ENCODE data around the gene RUNX3.

The RUNX3 gene

GRCh38 chr1:24951810-24952412, 21.8 kb upstream of the RUNX3 start:
- H2BK12ac ChIP-seq (ENCODE audit: low read length): no peak overlapping the region
- no CpG with 5 or more reads among the region's 2 CpGs for WGBS (ENCODE audit: extremely low coverage, insufficient coverage, insufficient read length)
- no peak overlapping the region for H2BK120ac ChIP-seq (ENCODE audit: insufficient read depth, low read length, poor library complexity)
- no peaks in the 10 kb centered on the region for H3K79me1 ChIP-seq (ENCODE audit: low read length)
- no peak overlapping the region for H4K8ac ChIP-seq (ENCODE audit: low read depth, low read length)
- no peak overlapping the region for H3K27ac ChIP-seq (ENCODE audit: low read depth, low read length)
- H3K23ac ChIP-seq (ENCODE audit: low read length): no peak overlapping the region
- H3K4me2 ChIP-seq (ENCODE audit: low read length): no peak overlapping the region
- no peak overlapping the region for H3K9ac ChIP-seq (ENCODE audit: low read length)
- no peak overlapping the region for H4K91ac ChIP-seq (ENCODE audit: low read depth, low read length)
- peak in 1 of 2 donors; percentile 15 for DNase-seq
- peaks cover 11 to 13% of the 10 kb centered on the region in 2 experiments for H3K4me1 ChIP-seq (ENCODE audit: control insufficient read depth in 1 of 2, insufficient read depth in 2 of 2, low read length in 2 of 2)
- H3K27me3 ChIP-seq (ENCODE audit: insufficient read depth, low read length): no peaks in the 10 kb centered on the region
- no peak overlapping the region for H3K4me3 ChIP-seq (ENCODE audit: low read depth, low read length)
- no peak overlapping the region for H3K4ac ChIP-seq (ENCODE audit: low read depth, low read length)
- H3K18ac ChIP-seq (ENCODE audit: low read length): no peak overlapping the region
- H4K12ac ChIP-seq (ENCODE audit: low read depth, low read length): no peak overlapping the region
- no peaks in the 10 kb centered on the region for H3K79me2 ChIP-seq (ENCODE audit: control insufficient read depth, insufficient read depth, low read length, poor library complexity)
- no peak overlapping the region for H2BK5ac ChIP-seq (ENCODE audit: low read depth, low read length, poor library complexity)
- H3K9me3 ChIP-seq (ENCODE audit: insufficient read depth, low read depth, low read length): no peaks in the 10 kb centered on the region
- H2AK5ac ChIP-seq (ENCODE audit: low read length): no peak overlapping the region
- H3K36me3 ChIP-seq (ENCODE audit: control insufficient read depth in 1 of 2, insufficient read depth in 2 of 2, low read length in 2 of 2): no peaks in the 10 kb centered on the region
- no peak overlapping the region for H3K14ac ChIP-seq (ENCODE audit: low read length)
- H2AFZ ChIP-seq (ENCODE audit: insufficient read depth, low read length, poor library complexity): no peak overlapping the region

DNA sequence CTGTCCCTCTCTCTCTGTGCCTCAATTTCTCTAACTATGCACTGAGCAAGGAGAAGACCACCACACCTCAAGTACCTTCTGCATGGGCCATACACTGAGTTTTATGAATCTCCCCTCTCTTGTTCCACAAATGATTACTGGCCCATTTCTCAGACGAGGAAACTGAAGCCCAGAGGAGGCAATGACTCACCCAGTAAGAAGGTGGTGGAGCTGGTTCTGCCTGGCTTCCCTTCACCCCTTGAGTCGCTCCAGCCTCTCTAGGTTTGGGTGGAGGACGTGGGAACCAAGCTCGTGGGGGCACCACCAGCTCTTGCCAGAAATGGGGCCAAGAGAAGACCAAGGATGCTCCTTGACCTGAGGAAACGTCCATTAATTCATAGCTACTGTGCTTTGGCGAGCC, 21.3 kb upstream of the RUNX3 start:
- H4K8ac ChIP-seq (ENCODE audit: low read depth, low read length): no peak overlapping the region
- H3K18ac ChIP-seq (ENCODE audit: low read length): no peak overlapping the region
- H2BK120ac ChIP-seq (ENCODE audit: insufficient read depth, low read length, poor library complexity): no peak overlapping the region
- H3K4me2 ChIP-seq (ENCODE audit: low read length): no peak overlapping the region
- H3K27ac ChIP-seq (ENCODE audit: low read depth, low read length): no peak overlapping the region
- peak; percentile 53 to 73 for DNase-seq
- no peaks in the 10 kb centered on the region for H3K79me1 ChIP-seq (ENCODE audit: low read length)
- no peak overlapping the region for H3K9ac ChIP-seq (ENCODE audit: low read length)
- H2AFZ ChIP-seq (ENCODE audit: insufficient read depth, low read length, poor library complexity): no peak overlapping the region
- H3K9me3 ChIP-seq (ENCODE audit: insufficient read depth, low read depth, low read length): no peaks in the 10 kb centered on the region
- no peaks in the 10 kb centered on the region for H3K79me2 ChIP-seq (ENCODE audit: control insufficient read depth, insufficient read depth, low read length, poor library complexity)
- no peak overlapping the region for H3K23ac ChIP-seq (ENCODE audit: low read length)
- H3K14ac ChIP-seq (ENCODE audit: low read length): no peak overlapping the region
- H4K12ac ChIP-seq (ENCODE audit: low read depth, low read length): no peak overlapping the region
- WGBS (ENCODE audit: extremely low coverage, insufficient coverage, insufficient read length): no CpG with 5 or more reads among the region's 6 CpGs
- no peak overlapping the region for H3K4ac ChIP-seq (ENCODE audit: low read depth, low read length)
- H3K4me1 ChIP-seq (ENCODE audit: control insufficient read depth in 1 of 2, insufficient read depth in 2 of 2, low read length in 2 of 2): peaks cover 11 to 13% of the 10 kb centered on the region in 2 experiments
- H2BK12ac ChIP-seq (ENCODE audit: low read length): no peak overlapping the region
- no peak overlapping the region for H4K91ac ChIP-seq (ENCODE audit: low read depth, low read length)
- no peaks in the 10 kb centered on the region for H3K27me3 ChIP-seq (ENCODE audit: insufficient read depth, low read length)
- H2AK5ac ChIP-seq (ENCODE audit: low read length): no peak overlapping the region
- no peak overlapping the region for H2BK5ac ChIP-seq (ENCODE audit: low read depth, low read length, poor library complexity)
- H3K36me3 ChIP-seq (ENCODE audit: control insufficient read depth in 1 of 2, insufficient read depth in 2 of 2, low read length in 2 of 2): no peaks in the 10 kb centered on the region
- no peak overlapping the region for H3K4me3 ChIP-seq (ENCODE audit: low read depth, low read length)

DNA sequence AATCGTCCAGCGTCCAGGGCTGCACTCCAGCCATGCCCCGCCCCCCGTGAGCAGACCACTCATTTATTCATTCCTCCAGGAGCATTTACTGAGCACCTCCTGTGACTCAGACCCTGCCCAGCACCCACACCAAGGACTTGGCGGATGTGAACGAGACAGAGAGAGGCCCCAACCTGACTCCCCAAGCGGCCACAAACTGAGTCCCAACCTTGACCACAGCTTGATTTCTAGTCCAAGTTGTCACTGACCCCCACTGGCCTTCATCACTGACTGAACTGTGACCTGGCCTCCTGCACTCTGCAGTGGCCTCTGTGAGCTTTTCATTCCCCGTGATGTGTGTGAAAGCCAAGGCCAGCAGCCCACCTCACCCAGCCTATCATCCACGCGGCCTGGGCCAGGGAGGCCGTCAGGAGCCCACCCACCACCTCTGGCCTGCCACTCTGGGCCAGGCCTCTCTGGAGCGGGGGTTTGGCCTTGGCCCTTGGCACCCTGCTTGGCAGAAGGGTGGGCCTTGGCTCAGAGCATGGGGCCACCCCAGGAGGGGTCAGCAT, 19.3 kb upstream of the RUNX3 start:
- H3K36me3 ChIP-seq (ENCODE audit: control insufficient read depth in 1 of 2, insufficient read depth in 2 of 2, low read length in 2 of 2): no peaks in the 10 kb centered on the region
- no peak overlapping the region for H3K18ac ChIP-seq (ENCODE audit: low read length)
- no peaks in the 10 kb centered on the region for H3K79me2 ChIP-seq (ENCODE audit: control insufficient read depth, insufficient read depth, low read length, poor library complexity)
- no peak overlapping the region for H3K14ac ChIP-seq (ENCODE audit: low read length)
- no peak overlapping the region for H3K27ac ChIP-seq (ENCODE audit: low read depth, low read length)
- no peak overlapping the region for H2AK5ac ChIP-seq (ENCODE audit: low read length)
- no peak overlapping the region for H2AFZ ChIP-seq (ENCODE audit: insufficient read depth, low read length, poor library complexity)
- H3K27me3 ChIP-seq (ENCODE audit: insufficient read depth, low read length): no peaks in the 10 kb centered on the region
- no peak overlapping the region for H4K12ac ChIP-seq (ENCODE audit: low read depth, low read length)
- H3K23ac ChIP-seq (ENCODE audit: low read length): no peak overlapping the region
- no peak overlapping the region for H2BK5ac ChIP-seq (ENCODE audit: low read depth, low read length, poor library complexity)
- H3K9me3 ChIP-seq (ENCODE audit: insufficient read depth, low read depth, low read length): no peaks in the 10 kb centered on the region
- no peak overlapping the region for H2BK120ac ChIP-seq (ENCODE audit: insufficient read depth, low read length, poor library complexity)
- no peaks in the 10 kb centered on the region for H3K79me1 ChIP-seq (ENCODE audit: low read length)
- H3K4me1 ChIP-seq (ENCODE audit: control insufficient read depth in 1 of 2, insufficient read depth in 2 of 2, low read length in 2 of 2): peaks cover 0 to 5% of the 10 kb centered on the region in 2 experiments
- H4K8ac ChIP-seq (ENCODE audit: low read depth, low read length): no peak overlapping the region
- no CpG with 5 or more reads among the region's 12 CpGs for WGBS (ENCODE audit: extremely low coverage, insufficient coverage, insufficient read length)
- no peak overlapping the region for H3K9ac ChIP-seq (ENCODE audit: low read length)
- no peak overlapping the region for H2BK12ac ChIP-seq (ENCODE audit: low read length)
- no peak for DNase-seq
- no peak overlapping the region for H3K4ac ChIP-seq (ENCODE audit: low read depth, low read length)
- H4K91ac ChIP-seq (ENCODE audit: low read depth, low read length): peak overlapping the region; percentile 25
- H3K4me3 ChIP-seq (ENCODE audit: low read depth, low read length): no peak overlapping the region
- no peak overlapping the region for H3K4me2 ChIP-seq (ENCODE audit: low read length)

DNA sequence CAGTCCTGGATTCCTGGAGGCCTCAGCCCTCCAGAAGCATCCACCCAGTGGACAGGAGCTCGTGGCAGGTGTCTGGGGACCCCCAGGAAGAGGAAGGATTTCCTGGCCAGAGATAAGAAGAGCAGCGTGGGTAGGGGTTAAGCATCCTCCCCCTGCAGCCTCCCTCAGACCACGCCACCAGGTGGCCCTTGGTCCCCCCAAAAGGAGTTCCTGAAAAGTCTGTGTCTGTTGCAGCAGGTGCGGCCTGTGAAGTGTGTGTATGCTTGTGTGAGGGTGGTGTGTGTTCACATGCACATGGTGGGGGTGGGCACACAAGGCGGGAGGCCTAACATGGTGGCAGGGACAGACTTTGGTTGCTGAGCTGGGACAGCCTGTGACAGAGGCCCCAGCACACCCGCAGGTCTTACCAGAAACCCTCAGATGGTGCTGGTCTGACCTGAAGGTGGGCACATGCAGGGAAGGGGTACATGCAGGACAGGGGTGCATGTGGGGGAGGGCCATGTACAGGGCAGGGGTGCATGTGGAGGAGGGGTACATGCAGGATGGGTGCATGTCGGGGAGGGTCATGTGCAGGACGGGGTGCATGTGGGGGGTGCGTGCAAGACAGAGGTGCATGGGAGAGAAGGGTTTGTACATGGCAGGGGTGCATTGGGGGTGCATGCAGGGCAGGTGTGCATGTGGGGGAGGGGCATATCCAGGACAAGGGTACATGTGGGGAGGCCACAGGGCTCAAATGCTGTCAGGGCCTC, 18.2 kb upstream of the RUNX3 start:
- Histone ChIP-seq H3K27ac (ENCODE audit: low read depth, low read length) (no peak overlapping the region), H3K9ac (ENCODE audit: low read length) (no peak overlapping the region), H2BK5ac (ENCODE audit: low read depth, low read length, poor library complexity) (no peak overlapping the region), H2AFZ (ENCODE audit: insufficient read depth, low read length, poor library complexity) (no peak overlapping the region), H4K8ac (ENCODE audit: low read depth, low read length) (no peak overlapping the region), H3K4me2 (ENCODE audit: low read length) (no peak overlapping the region), H4K12ac (ENCODE audit: low read depth, low read length) (no peak overlapping the region), H3K4ac (ENCODE audit: low read depth, low read length) (no peak overlapping the region), H3K9me3 (ENCODE audit: insufficient read depth, low read depth, low read length) (no peaks in the 10 kb centered on the region), H3K18ac (ENCODE audit: low read length) (no peak overlapping the region), H3K4me1 (ENCODE audit: control insufficient read depth in 1 of 2, insufficient read depth in 2 of 2, low read length in 2 of 2) (peaks cover 0 to 5% of the 10 kb centered on the region in 2 experiments), H2BK120ac (ENCODE audit: insufficient read depth, low read length, poor library complexity) (no peak overlapping the region), H3K79me2 (ENCODE audit: control insufficient read depth, insufficient read depth, low read length, poor library complexity) (no peaks in the 10 kb centered on the region), H3K14ac (ENCODE audit: low read length) (no peak overlapping the region), H2BK12ac (ENCODE audit: low read length) (no peak overlapping the region), H3K79me1 (ENCODE audit: low read length) (no peaks in the 10 kb centered on the region), H3K4me3 (ENCODE audit: low read depth, low read length) (peak overlapping the region; percentile 47), H4K91ac (ENCODE audit: low read depth, low read length) (no peak overlapping the region), H3K27me3 (ENCODE audit: insufficient read depth, low read length) (no peaks in the 10 kb centered on the region), H3K23ac (ENCODE audit: low read length) (no peak overlapping the region), H3K36me3 (ENCODE audit: control insufficient read depth in 1 of 2, insufficient read depth in 2 of 2, low read length in 2 of 2) (no peaks in the 10 kb centered on the region), H2AK5ac (ENCODE audit: low read length) (no peak overlapping the region)
- no peak for DNase-seq
- WGBS (ENCODE audit: extremely low coverage, insufficient coverage, insufficient read length): no CpG with 5 or more reads among the region's 9 CpGs

Data from trophoblast cell (in vitro differentiated cells and primary cell).